Spleen (tissue), 11 donors: ENCODE data around the gene ELOB. TPM values are rescaled to one million over a fixed set of nuclear protein-coding genes. Genes with fewer than 3 reads are reported as not detected.

Experiments
- DNase-seq: peaks from one replicate; pipeline ENCODE4 v3.0.0-alpha.2; 2020
- H3K27ac ChIP-seq, 8 donors: fragments of 200-600 bp; sonication (generic) in 7 of 8; 1 replicate in 4 of 8; 2 replicates in 4 of 8; pipeline versions ENCODE4 v1.5.0 to v1.8.0; 2016 to 2021; ENCODE audit warnings: inconsistent platforms in 4 of 8, mild to moderate bottlenecking in 4 of 8, moderate library complexity in 1 of 8
- H3K27me3 ChIP-seq, 7 donors: fragments of 200-600 bp; sonication (generic) in 6 of 7; replicated peaks in 1 of 7; 1 replicate in 4 of 7; 2 replicates in 3 of 7; pipeline versions ENCODE4 v1.5.0 to v1.8.0; 2016 to 2021; ENCODE audit warnings: inconsistent platforms in 3 of 7, mild to moderate bottlenecking in 1 of 7
- H3K36me3 ChIP-seq, 6 donors: fragments of 200-600 bp; sonication (generic) in 5 of 6; 1 replicate in 4 of 6; 2 replicates in 2 of 6; pipeline versions ENCODE4 v1.5.0 to v1.8.0; 2016 to 2021; ENCODE audit warnings: inconsistent platforms in 2 of 6
- H3K4me1 ChIP-seq, 6 donors: fragments of 200-600 bp; sonication (generic) in 5 of 6; 1 replicate in 3 of 6; 2 replicates in 3 of 6; pipeline versions ENCODE4 v1.5.0 to v1.8.0; 2016 to 2021; ENCODE audit warnings: inconsistent platforms in 3 of 6
- H3K4me3 ChIP-seq, 8 donors: fragments of 200-600 bp; sonication (generic) in 7 of 8; 1 replicate in 4 of 8; 2 replicates in 4 of 8; pipeline versions ENCODE4 v1.5.0 to v1.8.0; 2016 to 2021; ENCODE audit warnings: inconsistent platforms in 4 of 8, mild to moderate bottlenecking in 4 of 8, moderate library complexity in 2 of 8
- H3K9me3 ChIP-seq, 8 donors: fragments of 200-600 bp; sonication (generic) in 7 of 8; 1 replicate in 4 of 8; 2 replicates in 4 of 8; pipeline versions ENCODE4 v1.5.0 to v1.8.0; 2016 to 2021; ENCODE audit warnings: inconsistent platforms in 4 of 8
- POLR2A ChIP-seq, 3 donors: fragments of 450-650 bp; IDR thresholded peaks; one replicate each; pipeline ENCODE4 v1.5.1; 2017; ENCODE audit warnings: antibody characterized with exemption in 3 of 3, mild to moderate bottlenecking in 1 of 3
- POLR2AphosphoS5 ChIP-seq, 3 donors: sonication (generic); formaldehyde crosslinking; IDR thresholded peaks; one replicate each; pipeline ENCODE4 v1.5.1; 2017; ENCODE audit warnings: antibody characterized with exemption in 3 of 3
- WGBS, 5 donors: extraction: QIAGEN DNeasy Blood & Tissue Kit in 3 of 5; methylation state at CpG; one replicate each; pipeline versions ENCODE4 v1.1.5 to v1.1.7; 2013 to 2018; 5-methylcytosine and 5-hydroxymethylcytosine counted together
- intact Hi-C: fragments of 100-400 bp; cut with DNase I; formaldehyde crosslinking; loops from one replicate; pipeline ENCODE4 v1.15.0; 2023; ENCODE audit warnings: low total_unique reads
- polyA plus RNA-seq, 3 donors: library from polyadenylated mRNA; stranded (reverse); fragments of 200-250 nt; gene quantifications; one replicate each; pipeline ENCODE4 v1.2.1, GENCODE V29; 2013
- total RNA-seq, 7 donors: library from RNA; depleted of rRNA in 3 of 7; stranded (reverse); fragments of >200 nt in 3 of 7; fragmentation: NEBNext Ultra II Directional in 4 of 7; extraction: Animal tissue kit (Norgen Biotek cat#: 25700) in 4 of 7; gene quantifications; one replicate each; pipeline versions ENCODE4 v1.1.0 to v1.2.1, GENCODE V29; 2016 to 2021
- TF ChIP-seq, protein P1 (sequence below), 11 experiments: fragments of 200-600 bp in 7 of 11; fragments of 450-650 bp in 4 of 11; sonication (generic) in 4 of 11; IDR thresholded peaks in 8 of 11; conservative IDR thresholded peaks in 3 of 11; 1 replicate in 7 of 11; 2 replicates in 4 of 11; pipeline versions ENCODE4 v1.4.0 to v1.8.0; 2016 to 2021; ENCODE audit warnings: antibody characterized with exemption in 11 of 11, inconsistent platforms in 4 of 11, mild to moderate bottlenecking in 1 of 11
- donor health status: healthy with polysubstance abuse.
- donor health status: DM: no; HTN: no; CAD: no; lungs with moderate emphysema.
- donor health status: DM: no; HTN: no; CAD: no.
- donor health status: Bipolar disorder and iron deficiency.
- donor health status: healthy.
- donor health status: DM: no; HTN: no; CAD: no.
- donor health status: DM: yes; HTN: yes; CAD: no.

ELOB gene
- total and polyA plus RNA-seq, 10 donors, result 128 to 467 (median 219) TPM

GRCh38 chr16:2738615-2739014, 38.5 kb downstream of the ELOB start:
- intact Hi-C loops, result no loop called here
- Histone ChIP-seq H3K4me1 (no peaks in the 10 kb centered on the region), H3K4me3 (no peak overlapping the region), H3K27me3 (peaks cover 0 to 11% (median 0%) of the 10 kb centered on the region in 7 donors), H3K27ac (no peak overlapping the region), H3K36me3 (no peaks in the 10 kb centered on the region), H3K9me3 (no peaks in the 10 kb centered on the region)
- 78 to 85% (median 80%) methylated on average over 2 to 5 of the region's 5 CpGs for whole genome bisulfite sequencing, 5 donors
- DNase-seq, result peak; percentile 39
- TF ChIP-seq POLR2A (IDR thresholded peaks at IDR 0.05) (no peak), POLR2AphosphoS5 (IDR thresholded peaks at IDR 0.05) (no peak)
- TF ChIP-seq, protein P1, sequence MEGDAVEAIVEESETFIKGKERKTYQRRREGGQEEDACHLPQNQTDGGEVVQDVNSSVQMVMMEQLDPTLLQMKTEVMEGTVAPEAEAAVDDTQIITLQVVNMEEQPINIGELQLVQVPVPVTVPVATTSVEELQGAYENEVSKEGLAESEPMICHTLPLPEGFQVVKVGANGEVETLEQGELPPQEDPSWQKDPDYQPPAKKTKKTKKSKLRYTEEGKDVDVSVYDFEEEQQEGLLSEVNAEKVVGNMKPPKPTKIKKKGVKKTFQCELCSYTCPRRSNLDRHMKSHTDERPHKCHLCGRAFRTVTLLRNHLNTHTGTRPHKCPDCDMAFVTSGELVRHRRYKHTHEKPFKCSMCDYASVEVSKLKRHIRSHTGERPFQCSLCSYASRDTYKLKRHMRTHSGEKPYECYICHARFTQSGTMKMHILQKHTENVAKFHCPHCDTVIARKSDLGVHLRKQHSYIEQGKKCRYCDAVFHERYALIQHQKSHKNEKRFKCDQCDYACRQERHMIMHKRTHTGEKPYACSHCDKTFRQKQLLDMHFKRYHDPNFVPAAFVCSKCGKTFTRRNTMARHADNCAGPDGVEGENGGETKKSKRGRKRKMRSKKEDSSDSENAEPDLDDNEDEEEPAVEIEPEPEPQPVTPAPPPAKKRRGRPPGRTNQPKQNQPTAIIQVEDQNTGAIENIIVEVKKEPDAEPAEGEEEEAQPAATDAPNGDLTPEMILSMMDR (IDR thresholded peaks at IDR 0.05 in 8 of 11, conservative IDR thresholded peaks at IDR 0.05 in 3 of 11), result no peak

DNA sequence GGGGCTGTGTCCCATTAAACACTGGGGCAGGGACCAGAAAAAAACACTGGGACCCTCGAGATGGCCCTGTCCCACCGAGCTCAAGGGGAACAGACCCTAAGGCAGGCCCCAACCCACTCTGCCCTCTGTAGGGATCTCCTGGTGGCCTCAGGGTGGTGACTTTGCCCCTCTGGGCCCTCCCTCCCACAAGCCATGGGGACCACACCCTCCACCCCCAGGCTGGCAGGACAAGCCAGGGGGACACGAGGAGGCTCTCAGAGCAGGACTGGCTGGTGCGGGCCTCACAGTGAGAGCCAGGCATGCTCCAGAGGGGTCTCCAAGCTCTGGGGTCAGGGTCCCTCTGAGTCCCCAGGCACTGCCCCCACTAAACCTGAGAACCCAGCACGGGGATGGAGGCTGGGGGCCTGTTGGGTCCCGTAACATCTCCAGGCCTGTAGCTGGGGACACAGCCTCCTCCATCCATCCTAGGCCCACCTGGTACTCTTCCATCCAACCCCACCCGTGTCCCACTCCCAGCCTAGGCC, 39.1 kb downstream of the ELOB start:
- intact Hi-C loops, result no loop called here
- no peak for DNase-seq
- TF ChIP-seq POLR2A (IDR thresholded peaks at IDR 0.05) (no peak), POLR2AphosphoS5 (IDR thresholded peaks at IDR 0.05) (no peak)
- TF ChIP-seq, protein P1 (IDR thresholded peaks at IDR 0.05 in 8 of 11, conservative IDR thresholded peaks at IDR 0.05 in 3 of 11), result no peak
- Histone ChIP-seq H3K27ac (no peak overlapping the region), H3K27me3 (peaks cover 0 to 14% (median 0%) of the 10 kb centered on the region in 7 donors), H3K4me1 (no peaks in the 10 kb centered on the region), H3K36me3 (no peaks in the 10 kb centered on the region), H3K9me3 (no peaks in the 10 kb centered on the region), H3K4me3 (no peak overlapping the region)
- WGBS, 5 donors, result 71 to 83% (median 78%) methylated on average over 6 to 7 of the region's 7 CpGs

GRCh38 chr16:2737238-2737605, 39.9 kb downstream of the ELOB start:
- Histone ChIP-seq H3K27ac (no peak overlapping the region), H3K4me3 (no peak overlapping the region), H3K36me3 (no peaks in the 10 kb centered on the region), H3K4me1 (no peaks in the 10 kb centered on the region), H3K9me3 (no peaks in the 10 kb centered on the region), H3K27me3 (peaks cover 0 to 14% (median 0%) of the 10 kb centered on the region in 7 donors)
- peak; percentile 30 for DNase-seq
- TF ChIP-seq, protein P1 (IDR thresholded peaks at IDR 0.05 in 8 of 11, conservative IDR thresholded peaks at IDR 0.05 in 3 of 11), result no peak
- no peak for TF ChIP-seq POLR2AphosphoS5 (IDR thresholded peaks at IDR 0.05)
- TF ChIP-seq POLR2A (IDR thresholded peaks at IDR 0.05), result no peak
- WGBS, 5 donors, result 66 to 81% (median 73%) methylated on average over 3 to 5 of the region's 5 CpGs
- intact Hi-C loops, result no loop called here

GRCh38 chr16:2736476-2737237, 40.4 kb downstream of the ELOB start:
- no peaks in the 10 kb centered on the region for H3K9me3 ChIP-seq
- WGBS, 5 donors, result 91 to 95% (median 92%) methylated on average over 9 to 11 of the region's 11 CpGs
- intact Hi-C loops, result no loop called here
- no peak overlapping the region for H3K4me3 ChIP-seq
- no peaks in the 10 kb centered on the region for H3K4me1 ChIP-seq
- peak; percentile 28 for DNase-seq
- no peak overlapping the region for H3K27ac ChIP-seq
- TF ChIP-seq POLR2AphosphoS5 (IDR thresholded peaks at IDR 0.05), result no peak
- TF ChIP-seq, protein P1 (IDR thresholded peaks at IDR 0.05 in 8 of 11, conservative IDR thresholded peaks at IDR 0.05 in 3 of 11), result no peak
- no peak for TF ChIP-seq POLR2A (IDR thresholded peaks at IDR 0.05)
- peaks cover 0 to 14% (median 0%) of the 10 kb centered on the region in 7 donors for H3K27me3 ChIP-seq
- no peaks in the 10 kb centered on the region for H3K36me3 ChIP-seq
